ENCODE measurements around the gene AGBL3.

DNA sequence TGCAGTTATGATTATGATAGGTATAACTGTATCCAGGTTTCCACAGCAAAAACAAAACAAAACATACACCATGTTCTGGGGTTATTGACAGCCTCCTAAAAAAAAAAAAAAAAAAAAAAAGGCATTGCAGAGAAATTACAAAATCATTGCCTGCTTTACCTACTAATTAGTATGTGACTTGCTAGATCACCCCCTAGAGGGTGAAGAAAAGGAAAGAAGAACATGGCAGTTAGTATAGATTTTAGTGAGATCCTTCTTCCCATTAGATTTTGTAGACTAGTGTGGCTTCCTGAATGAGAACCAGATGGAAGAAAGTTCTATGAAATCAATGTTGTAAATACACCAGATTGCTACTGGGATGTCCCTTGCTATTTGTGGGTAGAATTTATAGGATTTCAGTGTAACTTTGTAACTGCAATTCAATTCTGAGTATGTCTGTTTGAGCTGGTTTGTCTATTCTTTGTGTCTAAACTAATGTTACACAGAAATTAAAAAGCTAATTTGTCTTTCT lies 24.0 kb upstream of the AGBL3 start:
- TF ChIP-seq EP300 (IDR thresholded peaks at IDR 0.05; ENCODE audit: low read depth) = no peak
- TF ChIP-seq CTCF (IDR thresholded peaks at IDR 0.05) = no peak
- TF ChIP-seq POLR2A (IDR thresholded peaks at IDR 0.05) = no peak
- TF ChIP-seq POLR2AphosphoS5 (IDR thresholded peaks at IDR 0.05) = no peak

Data from transverse colon (tissue), 4 donors.